ENCODE results near the gene ANO10. TPM values are rescaled to one million over a fixed set of nuclear protein-coding genes. Genes with fewer than 3 reads are reported as not detected.

Gene ANO10
- total RNA-seq, 1 donor from 2014 or later, result 4.9 TPM

GRCh38 chr3:43641306-43642114 lies 19.7 kb upstream of the ANO10 start:
- Mint-ChIP-seq H3K4me1 (ENCODE audit: low read depth) (peaks cover 7% of the 10 kb centered on the region), H3K36me3 (ENCODE audit: low read depth) (no peaks in the 10 kb centered on the region), H3K9me3 (no peaks in the 10 kb centered on the region), H3K27ac (no peak overlapping the region), H3K27me3 (ENCODE audit: low read depth) (peaks cover 13% of the 10 kb centered on the region), H3K4me3 (ENCODE audit: low read depth) (no peak overlapping the region)
- DNase-seq (ENCODE audit: low spot score), result no peak
- intact Hi-C loops (cut with micrococcal nuclease), result no loop called here

- intact Hi-C loops (cut with micrococcal nuclease), result no loop called here
- H3K36me3 Mint-ChIP-seq (ENCODE audit: low read depth), result no peaks in the 10 kb centered on the region
- no peak for DNase-seq (ENCODE audit: low spot score)
- no peaks in the 10 kb centered on the region for H3K9me3 Mint-ChIP-seq
- peaks cover 7% of the 10 kb centered on the region for H3K4me1 Mint-ChIP-seq (ENCODE audit: low read depth)
- peaks cover 20% of the 10 kb centered on the region for H3K27me3 Mint-ChIP-seq (ENCODE audit: low read depth)
- no peak overlapping the region for H3K27ac Mint-ChIP-seq
- H3K4me3 Mint-ChIP-seq (ENCODE audit: low read depth), result no peak overlapping the region
Observed at GRCh38 chr3:43640681-43641080, 18.9 kb upstream of the ANO10 start.

- DNase-seq (ENCODE audit: low spot score), result peak; percentile 30
- Mint-ChIP-seq H3K4me1 (ENCODE audit: low read depth) (peaks cover 7% of the 10 kb centered on the region), H3K27ac (no peak overlapping the region), H3K4me3 (ENCODE audit: low read depth) (no peak overlapping the region), H3K36me3 (ENCODE audit: low read depth) (no peaks in the 10 kb centered on the region), H3K9me3 (no peaks in the 10 kb centered on the region), H3K27me3 (ENCODE audit: low read depth) (peaks cover 19% of the 10 kb centered on the region)
- intact Hi-C loops (cut with micrococcal nuclease), result loop anchor here (2.0 kb wide), 1 partner anchor 94 kb away; no protein-coding TSS in a partner anchor
Observed at GRCh38 chr3:43638594-43639447, 17.0 kb upstream of the ANO10 start.

- H3K9me3 Mint-ChIP-seq, result no peaks in the 10 kb centered on the region
- H3K4me1 Mint-ChIP-seq (ENCODE audit: low read depth), result peaks cover 7% of the 10 kb centered on the region
- H3K36me3 Mint-ChIP-seq (ENCODE audit: low read depth), result no peaks in the 10 kb centered on the region
- peaks cover 19% of the 10 kb centered on the region for H3K27me3 Mint-ChIP-seq (ENCODE audit: low read depth)
- intact Hi-C loops (cut with micrococcal nuclease), result loop anchor here (2.0 kb wide), 1 partner anchor 93 kb away; no protein-coding TSS in a partner anchor
- no peak overlapping the region for H3K27ac Mint-ChIP-seq
- DNase-seq (ENCODE audit: low spot score), result no peak
- no peak overlapping the region for H3K4me3 Mint-ChIP-seq (ENCODE audit: low read depth)
Observed at GRCh38 chr3:43637702-43638101, 15.9 kb upstream of the ANO10 start.

GRCh38 chr3:43632986-43633385 lies 11.2 kb upstream of the ANO10 start:
- no peaks in the 10 kb centered on the region for H3K36me3 Mint-ChIP-seq (ENCODE audit: low read depth)
- DNase-seq (ENCODE audit: low spot score), result no peak
- H3K27me3 Mint-ChIP-seq (ENCODE audit: low read depth), result peaks cover 32% of the 10 kb centered on the region
- H3K4me3 Mint-ChIP-seq (ENCODE audit: low read depth), result no peak overlapping the region
- H3K9me3 Mint-ChIP-seq, result peaks cover 9% of the 10 kb centered on the region
- intact Hi-C loops (cut with micrococcal nuclease), result no loop called here
- peaks cover 14% of the 10 kb centered on the region for H3K4me1 Mint-ChIP-seq (ENCODE audit: low read depth)
- no peak overlapping the region for H3K27ac Mint-ChIP-seq

GRCh38 chr3:43632269-43632733 lies 10.5 kb upstream of the ANO10 start:
- Mint-ChIP-seq H3K27ac (no peak overlapping the region), H3K27me3 (ENCODE audit: low read depth) (peaks cover 28% of the 10 kb centered on the region), H3K36me3 (ENCODE audit: low read depth) (no peaks in the 10 kb centered on the region), H3K4me1 (ENCODE audit: low read depth) (peaks cover 19% of the 10 kb centered on the region), H3K9me3 (peaks cover 9% of the 10 kb centered on the region), H3K4me3 (ENCODE audit: low read depth) (no peak overlapping the region)
- intact Hi-C loops (cut with micrococcal nuclease), result no loop called here
- DNase-seq (ENCODE audit: low spot score), result no peak

GRCh38 chr3:43629741-43630140 lies 7.9 kb upstream of the ANO10 start:
- peaks cover 26% of the 10 kb centered on the region for H3K27me3 Mint-ChIP-seq (ENCODE audit: low read depth)
- H3K9me3 Mint-ChIP-seq, result peaks cover 9% of the 10 kb centered on the region
- peaks cover 26% of the 10 kb centered on the region for H3K4me1 Mint-ChIP-seq (ENCODE audit: low read depth)
- H3K27ac Mint-ChIP-seq, result no peak overlapping the region
- DNase-seq (ENCODE audit: low spot score), result no peak
- no peak overlapping the region for H3K4me3 Mint-ChIP-seq (ENCODE audit: low read depth)
- intact Hi-C loops (cut with micrococcal nuclease), result loop anchor here (10.0 kb wide), 1 partner anchor 335 kb away; no protein-coding TSS in a partner anchor
- no peaks in the 10 kb centered on the region for H3K36me3 Mint-ChIP-seq (ENCODE audit: low read depth)

GRCh38 chr3:43629257-43629656 lies 7.4 kb upstream of the ANO10 start:
- Mint-ChIP-seq H3K4me1 (ENCODE audit: low read depth) (peaks cover 26% of the 10 kb centered on the region), H3K4me3 (ENCODE audit: low read depth) (no peak overlapping the region)
- no peak for DNase-seq (ENCODE audit: low spot score)

GRCh38 chr3:43627360-43627759 lies 5.5 kb upstream of the ANO10 start:
- intact Hi-C loops (cut with micrococcal nuclease), result loop anchor here (10.0 kb wide), 1 partner anchor 333 kb away; no protein-coding TSS in a partner anchor
- H3K9me3 Mint-ChIP-seq, result peaks cover 9% of the 10 kb centered on the region
- H3K27ac Mint-ChIP-seq, result no peak overlapping the region
- no peak for DNase-seq (ENCODE audit: low spot score)
- peaks cover 31% of the 10 kb centered on the region for H3K27me3 Mint-ChIP-seq (ENCODE audit: low read depth)
- H3K4me1 Mint-ChIP-seq (ENCODE audit: low read depth), result peaks cover 30% of the 10 kb centered on the region
- H3K36me3 Mint-ChIP-seq (ENCODE audit: low read depth), result no peaks in the 10 kb centered on the region
- H3K4me3 Mint-ChIP-seq (ENCODE audit: low read depth), result no peak overlapping the region

More at GRCh38 chr3:43629257-43629656, 7.4 kb upstream of the ANO10 start:
- intact Hi-C loops (cut with micrococcal nuclease), result loop anchor here (10.0 kb wide), 1 partner anchor 334 kb away; no protein-coding TSS in a partner anchor
- Mint-ChIP-seq H3K27me3 (ENCODE audit: low read depth) (peaks cover 29% of the 10 kb centered on the region), H3K27ac (no peak overlapping the region), H3K9me3 (peaks cover 9% of the 10 kb centered on the region), H3K36me3 (ENCODE audit: low read depth) (no peaks in the 10 kb centered on the region)

GRCh38 chr3:43624619-43625305 lies 3.0 kb upstream of the ANO10 start:
- Mint-ChIP-seq H3K36me3 (ENCODE audit: low read depth) (no peaks in the 10 kb centered on the region), H3K9me3 (peaks cover 9% of the 10 kb centered on the region), H3K27me3 (ENCODE audit: low read depth) (peaks cover 28% of the 10 kb centered on the region), H3K4me1 (ENCODE audit: low read depth) (peaks cover 30% of the 10 kb centered on the region), H3K4me3 (ENCODE audit: low read depth) (no peak overlapping the region), H3K27ac (no peak overlapping the region)
- no peak for DNase-seq (ENCODE audit: low spot score)
- intact Hi-C loops (cut with micrococcal nuclease), result loop anchor here (10.0 kb wide), 1 partner anchor 330 kb away; no protein-coding TSS in a partner anchor

- DNase-seq (ENCODE audit: low spot score), result no peak
- H3K9me3 Mint-ChIP-seq, result no peaks in the 10 kb centered on the region
- H3K36me3 Mint-ChIP-seq (ENCODE audit: low read depth), result no peaks in the 10 kb centered on the region
- intact Hi-C loops (cut with micrococcal nuclease), result loop anchor here (10.0 kb wide), 1 partner anchor 326 kb away; no protein-coding TSS in a partner anchor
- H3K4me1 Mint-ChIP-seq (ENCODE audit: low read depth), result peaks cover 10% of the 10 kb centered on the region
- peaks cover 30% of the 10 kb centered on the region for H3K27me3 Mint-ChIP-seq (ENCODE audit: low read depth)
- H3K27ac Mint-ChIP-seq, result peak overlapping the region; percentile 44
- peak overlapping the region; percentile 89 for H3K4me3 Mint-ChIP-seq (ENCODE audit: low read depth)
Observed at GRCh38 chr3:43620831-43621655, 768 bp downstream of the ANO10 start.

All from activated T-helper 2 cell treated with anti-CD3 and anti-CD28 coated beads, Interferon-gamma antibody, Interleukin-2, Interleukin-4, amounts not matched to agents 10 μg/mL and 5 μg/mL and 100 μg/mL, durations not matched to agents 14 hours and 24 hours and 36 hours (primary cell).